Neural progenitor cell (in vitro differentiated cells): ENCODE data around the gene TTC21A.

Experiments
- EZH2 ChIP-seq: fragments of 200-600 bp; sonication (generic); IDR thresholded peaks from 2 replicates; pipeline ENCODE4 v1.6.1; 2017; ENCODE audit warnings: antibody characterized with exemption, mild to moderate bottlenecking, moderate library complexity
- EZH2phosphoT487 ChIP-seq: fragments of 200-600 bp; sonication (generic); IDR thresholded peaks from 2 replicates; pipeline ENCODE4 v1.6.1; 2017; ENCODE audit warnings: antibody characterized with exemption
- TF ChIP-seq, protein P1 (sequence below): fragments of 200-600 bp; sonication (generic); IDR thresholded peaks from 2 replicates; pipeline ENCODE4 v1.5.1; 2017; ENCODE audit warnings: antibody characterized with exemption, mild to moderate bottlenecking

GRCh38 chr3:39079530-39079929 is 27.9 kb upstream of the TTC21A start:
- no peak for TF ChIP-seq EZH2
- TF ChIP-seq EZH2phosphoT487 = no peak
- TF ChIP-seq, protein P1, sequence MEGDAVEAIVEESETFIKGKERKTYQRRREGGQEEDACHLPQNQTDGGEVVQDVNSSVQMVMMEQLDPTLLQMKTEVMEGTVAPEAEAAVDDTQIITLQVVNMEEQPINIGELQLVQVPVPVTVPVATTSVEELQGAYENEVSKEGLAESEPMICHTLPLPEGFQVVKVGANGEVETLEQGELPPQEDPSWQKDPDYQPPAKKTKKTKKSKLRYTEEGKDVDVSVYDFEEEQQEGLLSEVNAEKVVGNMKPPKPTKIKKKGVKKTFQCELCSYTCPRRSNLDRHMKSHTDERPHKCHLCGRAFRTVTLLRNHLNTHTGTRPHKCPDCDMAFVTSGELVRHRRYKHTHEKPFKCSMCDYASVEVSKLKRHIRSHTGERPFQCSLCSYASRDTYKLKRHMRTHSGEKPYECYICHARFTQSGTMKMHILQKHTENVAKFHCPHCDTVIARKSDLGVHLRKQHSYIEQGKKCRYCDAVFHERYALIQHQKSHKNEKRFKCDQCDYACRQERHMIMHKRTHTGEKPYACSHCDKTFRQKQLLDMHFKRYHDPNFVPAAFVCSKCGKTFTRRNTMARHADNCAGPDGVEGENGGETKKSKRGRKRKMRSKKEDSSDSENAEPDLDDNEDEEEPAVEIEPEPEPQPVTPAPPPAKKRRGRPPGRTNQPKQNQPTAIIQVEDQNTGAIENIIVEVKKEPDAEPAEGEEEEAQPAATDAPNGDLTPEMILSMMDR = no peak
